Stimulated activated effector memory CD8-positive, alpha-beta T cell treated with anti-CD3 and anti-CD28 coated beads, Interleukin-12 subunit alpha, Interleukin-12 subunit beta, amount 100 ng/mL, for 72 hours (primary cell): Measurements from ENCODE around the gene ATP7B.

Experiments
- ATAC-seq: fragments of 150-1000 bp; cut with Tn5 transposase; 2 replicates; pipeline ENCODE4 v1.10.0; 2021
- DNase-seq, 2 donors: peaks; one replicate each; pipeline ENCODE4 v3.0.0; 2021 to 2022; ENCODE audit warnings: low spot score in 2 of 2
- H3K27ac Mint-ChIP-seq: one replicate; pipeline ENCODE4 v1.8.0; 2022; ENCODE audit warnings: mild to moderate bottlenecking, mixed read lengths
- H3K36me3 Mint-ChIP-seq: one replicate; pipeline ENCODE4 v1.8.0; 2022; ENCODE audit warnings: mild to moderate bottlenecking, mixed read lengths
- H3K4me1 Mint-ChIP-seq: one replicate; pipeline ENCODE4 v1.8.0; 2022; ENCODE audit warnings: mixed read lengths
- H3K4me3 Mint-ChIP-seq: one replicate; pipeline ENCODE4 v1.8.0; 2022; ENCODE audit warnings: mild to moderate bottlenecking, mixed read lengths
- H3K9me3 Mint-ChIP-seq: one replicate; pipeline ENCODE4 v1.8.0; 2022; ENCODE audit warnings: mixed read lengths

ATP7B gene

GRCh38 chr13:51955281-51955771, 55.9 kb downstream of the ATP7B start:
- ATAC-seq: no peak
- Mint-ChIP-seq H3K36me3 (no peaks in the 10 kb centered on the region), H3K4me1 (peaks cover 31% of the 10 kb centered on the region), H3K27ac (no peak overlapping the region), H3K9me3 (peaks cover 8% of the 10 kb centered on the region), H3K4me3 (no peak overlapping the region)
- no peak for DNase-seq

- Mint-ChIP-seq H3K9me3 (peaks cover 8% of the 10 kb centered on the region), H3K27ac (peak overlapping the region; percentile 46), H3K36me3 (no peaks in the 10 kb centered on the region), H3K4me3 (no peak overlapping the region), H3K4me1 (peaks cover 26% of the 10 kb centered on the region)
- ATAC-seq (no peak), DNase-seq (no peak)
These were observed 57.7 kb downstream of the ATP7B start for GRCh38 chr13:51953347-51954195.

DNA sequence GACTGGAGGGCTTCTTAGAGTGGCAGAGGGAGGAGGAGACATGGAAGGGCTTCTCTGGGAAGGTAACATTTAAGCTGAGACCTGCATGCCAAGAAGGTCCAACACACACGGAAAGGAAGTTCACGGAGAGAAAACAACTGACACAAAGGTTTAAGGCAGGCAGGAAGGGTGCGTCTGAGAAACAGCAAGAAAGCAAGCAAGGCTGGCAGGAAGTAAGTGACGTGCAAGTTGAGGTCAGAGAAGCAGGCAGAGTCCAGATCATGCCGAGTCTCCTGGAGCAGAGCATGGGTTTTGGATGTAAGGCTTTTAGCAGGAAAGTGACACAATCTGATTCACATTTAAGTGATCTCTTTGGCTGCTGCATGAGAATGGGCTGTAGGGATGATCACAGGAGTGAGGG, 60.5 kb downstream of the ATP7B start:
- Mint-ChIP-seq H3K9me3 (peaks cover 8% of the 10 kb centered on the region), H3K4me1 (peaks cover 13% of the 10 kb centered on the region), H3K27ac (peak overlapping the region; percentile 60), H3K4me3 (peak overlapping the region; percentile 33), H3K36me3 (no peaks in the 10 kb centered on the region)
- DNase-seq: no peak
- ATAC-seq: peak; percentile 66

- Mint-ChIP-seq H3K27ac (peak overlapping the region; percentile 26), H3K4me1 (peaks cover 35% of the 10 kb centered on the region), H3K9me3 (peaks cover 8% of the 10 kb centered on the region), H3K4me3 (no peak overlapping the region), H3K36me3 (no peaks in the 10 kb centered on the region)
- DNase-seq: no peak
- ATAC-seq: no peak
These were observed 65.0 kb downstream of the ATP7B start for GRCh38 chr13:51946163-51946669.

- ATAC-seq (no peak), DNase-seq (no peak)
- Mint-ChIP-seq H3K9me3 (no peaks in the 10 kb centered on the region), H3K4me3 (no peak overlapping the region), H3K4me1 (peaks cover 25% of the 10 kb centered on the region), H3K27ac (no peak overlapping the region), H3K36me3 (no peaks in the 10 kb centered on the region)
These were observed 66.1 kb downstream of the ATP7B start for GRCh38 chr13:51945149-51945548.

GRCh38 chr13:51944428-51944827, 66.8 kb downstream of the ATP7B start:
- Mint-ChIP-seq H3K9me3 (no peaks in the 10 kb centered on the region), H3K36me3 (no peaks in the 10 kb centered on the region), H3K27ac (no peak overlapping the region), H3K4me1 (peaks cover 25% of the 10 kb centered on the region), H3K4me3 (no peak overlapping the region)
- ATAC-seq (no peak), DNase-seq (no peak)

- no peaks in the 10 kb centered on the region for H3K36me3 Mint-ChIP-seq
- no peak for DNase-seq
- no peak overlapping the region for H3K27ac Mint-ChIP-seq
- ATAC-seq: no peak
- no peaks in the 10 kb centered on the region for H3K9me3 Mint-ChIP-seq
- no peak overlapping the region for H3K4me3 Mint-ChIP-seq
- H3K4me1 Mint-ChIP-seq: peaks cover 25% of the 10 kb centered on the region
These were observed 67.5 kb downstream of the ATP7B start for GRCh38 chr13:51943721-51944120.

- no peak overlapping the region for H3K4me3 Mint-ChIP-seq
- no peak for ATAC-seq
- H3K27ac Mint-ChIP-seq: no peak overlapping the region
- peaks cover 25% of the 10 kb centered on the region for H3K4me1 Mint-ChIP-seq
- H3K9me3 Mint-ChIP-seq: no peaks in the 10 kb centered on the region
- H3K36me3 Mint-ChIP-seq: no peaks in the 10 kb centered on the region
- DNase-seq: no peak
These were observed 69.1 kb downstream of the ATP7B start for GRCh38 chr13:51942189-51942588.

DNA sequence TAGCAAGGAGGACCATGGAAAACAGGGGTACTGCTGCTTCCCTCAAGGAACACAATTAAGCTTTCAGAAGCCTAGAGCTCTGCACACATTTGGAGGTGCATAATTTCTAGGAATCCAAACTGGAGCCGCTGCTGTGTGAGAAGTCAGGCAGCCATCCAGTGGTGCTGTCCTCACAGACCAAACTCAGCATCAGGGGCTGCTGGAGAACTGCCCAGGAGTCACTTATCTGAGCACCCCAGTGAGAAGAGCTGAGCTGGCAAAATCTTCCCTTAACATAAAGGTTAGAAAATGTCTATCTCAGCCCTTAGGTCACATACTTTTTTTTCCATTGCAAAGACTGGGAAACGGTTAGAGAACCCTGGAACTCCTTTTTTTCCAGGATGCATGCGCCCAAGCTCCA, 72.8 kb downstream of the ATP7B start:
- Mint-ChIP-seq H3K4me3 (no peak overlapping the region), H3K4me1 (peaks cover 27% of the 10 kb centered on the region), H3K27ac (no peak overlapping the region), H3K36me3 (no peaks in the 10 kb centered on the region), H3K9me3 (no peaks in the 10 kb centered on the region)
- DNase-seq: no peak
- no peak for ATAC-seq

DNA sequence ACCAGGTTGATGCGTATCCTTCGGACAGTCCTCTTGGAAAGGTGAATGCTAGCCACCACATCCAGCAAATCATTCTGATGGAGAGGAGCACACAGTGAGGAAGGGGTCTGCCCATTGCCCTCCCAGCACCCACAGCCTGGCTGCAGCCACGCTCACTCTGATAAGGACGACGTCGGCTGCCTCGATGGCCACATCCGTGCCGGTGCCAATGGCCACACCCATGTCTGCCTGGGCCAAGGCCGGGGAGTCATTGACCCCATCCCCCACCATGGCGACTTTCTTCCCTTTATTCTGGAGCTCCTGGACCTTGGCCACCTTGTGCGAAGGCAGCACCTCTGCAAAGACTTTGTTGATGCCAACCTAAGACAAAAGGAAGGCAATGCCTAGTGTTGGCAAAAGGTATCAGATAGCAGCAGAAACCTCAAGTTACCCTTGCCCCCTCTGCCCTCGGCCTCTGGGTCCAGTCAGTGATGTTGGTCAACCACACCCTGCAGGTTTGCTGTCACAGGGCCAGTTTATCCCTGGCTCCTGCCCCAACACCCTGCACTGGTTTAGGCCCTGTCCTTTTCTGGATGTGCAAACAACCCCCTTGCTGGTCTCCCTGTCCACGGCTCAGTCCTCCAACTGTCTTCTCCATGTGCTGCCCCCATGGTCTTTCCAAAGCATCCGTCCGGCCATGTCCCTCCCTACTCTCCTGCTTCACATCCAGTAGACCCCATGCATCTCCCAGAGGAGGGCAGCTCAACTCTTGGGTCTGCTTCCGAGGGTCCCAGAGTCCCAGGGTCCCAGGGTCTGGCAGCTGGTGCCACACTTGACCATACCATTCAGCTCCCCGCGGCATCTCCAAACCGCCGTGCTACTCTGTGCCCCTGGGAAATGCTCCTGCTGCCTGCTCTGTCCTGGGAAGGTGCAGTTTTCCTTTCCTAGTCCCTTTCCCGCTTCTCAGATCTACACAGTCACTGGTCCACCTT, 73.6 kb downstream of the ATP7B start:
- no peak for ATAC-seq

DNA sequence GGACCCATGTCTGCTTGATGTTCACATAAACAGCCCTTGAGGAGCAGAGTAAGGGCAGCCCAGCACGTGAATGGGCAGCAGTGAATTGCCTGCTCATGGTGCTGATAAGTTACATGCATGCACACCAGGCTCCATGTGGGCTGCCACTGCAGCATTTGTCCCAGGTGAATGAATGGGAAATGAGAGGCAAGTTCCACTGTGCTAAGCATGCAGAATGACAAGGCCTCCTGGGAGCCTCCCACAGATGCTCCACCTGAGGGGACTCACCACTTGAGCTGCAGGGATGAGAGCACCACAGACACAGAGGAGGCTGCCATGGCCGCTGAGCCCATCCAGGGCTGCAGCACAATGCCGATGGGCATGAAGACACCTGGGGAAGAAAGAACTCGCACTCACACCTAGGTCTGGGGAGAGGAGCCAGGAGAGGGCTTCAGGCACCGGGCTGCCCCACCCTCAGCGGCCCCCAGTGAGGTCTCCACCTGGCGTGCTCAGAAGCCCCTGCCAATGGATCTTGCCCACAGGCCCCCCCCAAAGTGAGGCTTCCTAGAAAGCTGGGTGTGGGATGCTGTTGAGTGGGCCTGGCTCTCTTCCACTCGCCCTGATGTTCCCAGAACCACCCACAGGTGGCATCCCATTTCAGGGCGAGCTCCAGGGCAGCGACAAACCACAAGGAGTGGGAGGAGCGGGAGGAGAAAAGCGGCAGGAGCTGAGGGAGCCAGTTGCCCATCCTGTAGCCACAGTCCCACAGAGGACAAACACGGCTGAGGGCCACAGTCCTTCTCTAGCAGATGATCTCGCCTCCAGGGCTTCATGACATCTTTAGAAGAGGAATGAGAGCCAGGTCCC, 75.7 kb downstream of the ATP7B start:
- Mint-ChIP-seq H3K9me3 (no peaks in the 10 kb centered on the region), H3K4me3 (no peak overlapping the region), H3K4me1 (peaks cover 8% of the 10 kb centered on the region), H3K36me3 (no peaks in the 10 kb centered on the region), H3K27ac (no peak overlapping the region)
- ATAC-seq (peak; percentile 31), DNase-seq (no peak)

More for the DNA sequence above, 73.6 kb downstream of the ATP7B start:
- Mint-ChIP-seq H3K36me3 (no peaks in the 10 kb centered on the region), H3K27ac (no peak overlapping the region), H3K9me3 (no peaks in the 10 kb centered on the region), H3K4me1 (peaks cover 18% of the 10 kb centered on the region), H3K4me3 (no peak overlapping the region)
- no peak for DNase-seq

DNA sequence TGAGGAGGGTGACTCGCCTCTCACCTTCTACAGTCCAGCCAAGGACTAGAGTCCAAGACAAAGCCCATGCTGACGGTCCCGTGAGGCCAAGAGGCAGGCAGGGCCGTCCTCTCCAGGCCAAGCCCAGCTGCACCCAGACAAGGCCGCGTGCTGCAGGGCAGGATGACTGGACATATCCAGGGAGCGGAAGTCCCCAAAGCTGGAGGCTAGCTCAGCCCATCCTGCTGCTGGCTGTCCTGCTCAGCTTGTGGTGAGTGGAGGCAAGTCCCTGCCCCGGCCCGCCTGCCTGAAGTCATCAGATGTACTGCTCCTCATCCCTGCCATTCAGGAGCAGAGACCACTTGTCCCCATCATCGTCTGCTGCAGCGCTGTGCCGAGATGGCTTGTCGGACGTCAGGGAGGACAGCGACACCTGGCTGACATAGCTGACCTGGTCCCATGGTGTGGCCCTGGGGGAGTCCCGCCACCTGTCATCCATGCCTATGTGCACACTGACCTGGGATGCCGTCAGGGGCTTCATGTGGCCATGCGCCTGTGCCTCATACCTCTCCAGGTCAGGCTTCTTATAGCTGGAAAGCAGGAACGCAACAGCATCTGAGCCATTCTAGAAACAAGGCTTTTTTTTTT, 76.7 kb downstream of the ATP7B start:
- H3K27ac Mint-ChIP-seq: no peak overlapping the region
- H3K4me1 Mint-ChIP-seq: peaks cover 8% of the 10 kb centered on the region
- no peak overlapping the region for H3K4me3 Mint-ChIP-seq
- ATAC-seq (no peak), DNase-seq (no peak)
- H3K36me3 Mint-ChIP-seq: no peaks in the 10 kb centered on the region
- no peaks in the 10 kb centered on the region for H3K9me3 Mint-ChIP-seq

DNA sequence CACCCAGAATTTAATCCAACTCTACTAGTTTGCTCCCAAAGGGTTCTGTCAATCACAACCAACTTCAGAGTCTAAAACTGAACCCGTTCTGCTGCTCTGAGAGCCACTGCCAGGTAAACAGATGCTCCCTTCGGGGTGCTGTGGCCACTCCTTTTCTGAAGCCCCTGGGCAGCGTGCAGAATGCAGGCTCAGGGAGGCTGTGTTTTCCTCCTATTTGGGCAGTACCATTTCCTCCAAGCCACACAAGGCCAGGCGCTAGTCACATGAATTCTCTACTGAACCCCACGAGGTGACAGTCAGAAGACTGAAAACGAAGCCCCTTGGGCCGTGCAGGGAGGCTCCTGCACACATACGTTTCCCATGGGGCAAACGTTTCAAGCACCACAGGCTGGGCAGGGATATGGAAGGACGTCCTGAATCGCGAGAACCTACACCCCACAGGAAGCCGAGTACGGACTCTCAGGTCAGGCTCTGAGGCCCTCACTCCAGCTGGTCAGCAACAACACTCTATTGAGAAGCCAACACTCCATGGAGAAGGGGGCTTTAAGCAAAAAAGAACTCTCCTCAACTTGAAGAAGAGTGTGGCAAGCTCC, 77.7 kb downstream of the ATP7B start:
- H3K9me3 Mint-ChIP-seq: no peaks in the 10 kb centered on the region
- no peak for DNase-seq
- H3K4me1 Mint-ChIP-seq: peaks cover 8% of the 10 kb centered on the region
- H3K36me3 Mint-ChIP-seq: no peaks in the 10 kb centered on the region
- ATAC-seq: no peak
- no peak overlapping the region for H3K27ac Mint-ChIP-seq
- H3K4me3 Mint-ChIP-seq: no peak overlapping the region

- no peak for ATAC-seq
- Mint-ChIP-seq H3K36me3 (no peaks in the 10 kb centered on the region), H3K4me3 (no peak overlapping the region), H3K9me3 (no peaks in the 10 kb centered on the region), H3K27ac (no peak overlapping the region), H3K4me1 (peaks cover 8% of the 10 kb centered on the region)
- no peak for DNase-seq
These were observed 79.0 kb downstream of the ATP7B start for GRCh38 chr13:51932231-51932630.
